NCI-H146 treated with DMSO at 0.1 percent for 48 hours (cell line): ENCODE results near the gene DDI1.
"Not testable (repeated sequence)": the region's sequence is repeated elsewhere in the genome, so short reads cannot be mapped to it uniquely, and the experiment has no call there.

Source experiments
- DNase-seq: peaks from one replicate; lab custom pipeline; 2025; ENCODE audit not compliant: unreplicated experiment; lab: John Stamatoyannopoulos, UW

Gene DDI1

GRCh38 chr11:104036995-104037394 lies 555 bp downstream of the DDI1 start:
- no peak for DNase-seq

- DNase-seq, result no peak
Measured at GRCh38 chr11:104041792-104042191, 5.4 kb downstream of the DDI1 start.

- DNase-seq, result no peak
Measured at GRCh38 chr11:104043142-104043541, 6.7 kb downstream of the DDI1 start.

- no peak for DNase-seq
Measured at GRCh38 chr11:104043678-104044239, 7.3 kb downstream of the DDI1 start.

- DNase-seq, result no peak
Measured at GRCh38 chr11:104046331-104046730, 9.9 kb downstream of the DDI1 start.

- not testable (repeated sequence) for DNase-seq
Measured at GRCh38 chr11:104046858-104047257, 10.4 kb downstream of the DDI1 start.

GRCh38 chr11:104049116-104049515 lies 12.7 kb downstream of the DDI1 start:
- no peak for DNase-seq

GRCh38 chr11:104051778-104052177 lies 15.3 kb downstream of the DDI1 start:
- DNase-seq, result no peak

GRCh38 chr11:104053743-104054478 lies 17.5 kb downstream of the DDI1 start:
- DNase-seq, result no peak

- DNase-seq, result no peak
Measured at GRCh38 chr11:104054911-104055529, 18.6 kb downstream of the DDI1 start.

GRCh38 chr11:104055596-104055995 lies 19.2 kb downstream of the DDI1 start:
- no peak for DNase-seq

GRCh38 chr11:104057908-104058307 lies 21.5 kb downstream of the DDI1 start:
- no peak for DNase-seq

GRCh38 chr11:104058680-104059079 lies 22.2 kb downstream of the DDI1 start:
- DNase-seq, result no peak

GRCh38 chr11:104060004-104060794 lies 23.8 kb downstream of the DDI1 start:
- no peak for DNase-seq

- DNase-seq, result no peak
Measured at GRCh38 chr11:104060820-104061219, 24.4 kb downstream of the DDI1 start.

- no peak for DNase-seq
Measured at GRCh38 chr11:104061853-104062521, 25.5 kb downstream of the DDI1 start.

GRCh38 chr11:104064034-104064630 lies 27.7 kb downstream of the DDI1 start:
- no peak for DNase-seq

- DNase-seq, result no peak
Measured at GRCh38 chr11:104067534-104067933, 31.1 kb downstream of the DDI1 start.

- DNase-seq, result no peak
Measured at GRCh38 chr11:104073950-104074705, 37.7 kb downstream of the DDI1 start.

- no peak for DNase-seq
Measured at GRCh38 chr11:104075091-104075490, 38.7 kb downstream of the DDI1 start.
